Activated naive CD4-positive, alpha-beta T cell treated with anti-CD3 and anti-CD28 coated beads for 36 hours (primary cell): ENCODE measurements around the gene TMEM150A. TPM values are rescaled to one million over a fixed set of nuclear protein-coding genes. Genes with fewer than 3 reads are reported as not detected.

Source experiments
- CTCF ChIA-PET: fragments of 350-600 bp; sonication (Branson Sonifier 250); formaldehyde crosslinking; loops from one replicate; lab custom pipeline; 2021; ENCODE audit warnings: antibody characterized with exemption; lab: Charles Lee
- DNase-seq: peaks from one replicate; pipeline ENCODE4 v3.0.0-alpha.2; 2020
- H3K27ac Mint-ChIP-seq: one replicate; pipeline ENCODE4 v1.8.0; 2021; ENCODE audit warnings: mild to moderate bottlenecking, mixed read lengths
- H3K27me3 Mint-ChIP-seq: one replicate; pipeline ENCODE4 v1.8.0; 2021; ENCODE audit warnings: low read depth, mixed read lengths
- H3K36me3 Mint-ChIP-seq: one replicate; pipeline ENCODE4 v1.8.0; 2021; ENCODE audit warnings: low read depth, mixed read lengths
- H3K4me1 Mint-ChIP-seq: one replicate; pipeline ENCODE4 v1.8.0; 2021; ENCODE audit warnings: low read depth, mixed read lengths
- H3K4me3 Mint-ChIP-seq: one replicate; pipeline ENCODE4 v1.8.0; 2021; ENCODE audit warnings: mild to moderate bottlenecking, moderate library complexity, mixed read lengths
- H3K9me3 Mint-ChIP-seq: one replicate; pipeline ENCODE4 v1.8.0; 2021; ENCODE audit warnings: mixed read lengths
- intact Hi-C: fragments of 100-400 bp; cut with micrococcal nuclease; formaldehyde crosslinking; loops from one replicate; pipeline ENCODE4 v1.15.1; 2023
- total RNA-seq, 2 experiments: library from RNA; stranded (reverse); gene quantifications; one replicate each; pipeline ENCODE4 v1.2.3, GENCODE V29; 2021

The TMEM150A gene
- total RNA-seq, 2 experiments from 2014 or later: 0.55 to 0.67 TPM

DNA sequence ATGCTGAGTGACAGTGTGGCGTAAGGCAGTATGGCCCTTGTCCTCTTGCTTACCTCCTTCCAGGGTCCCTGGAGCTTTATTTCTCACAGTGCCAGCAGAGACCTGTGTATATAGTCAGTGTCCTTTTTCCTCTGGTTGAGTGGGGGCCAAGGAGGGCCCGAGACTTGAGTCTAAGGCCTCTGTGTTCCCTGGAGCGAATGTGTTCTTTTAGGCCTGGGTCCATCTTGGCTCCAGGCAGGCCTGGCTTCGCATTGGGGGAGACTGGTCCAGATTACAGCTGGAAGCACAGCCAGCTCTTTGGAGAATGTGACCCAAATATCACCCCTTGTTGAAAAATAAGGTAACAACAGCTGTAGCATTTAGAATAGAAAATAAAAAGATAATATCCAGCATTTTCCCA, 13.3 kb downstream of the TMEM150A start:
- H3K27ac Mint-ChIP-seq: no peak overlapping the region
- H3K27me3 Mint-ChIP-seq: no peaks in the 10 kb centered on the region
- H3K4me1 Mint-ChIP-seq: peaks cover 23% of the 10 kb centered on the region
- H3K36me3 Mint-ChIP-seq: no peaks in the 10 kb centered on the region
- CTCF ChIA-PET: interaction anchor here (0.6 kb wide), 1 partner anchor 640 kb away, joined by 3 read pairs; no protein-coding TSS in a partner anchor
- H3K4me3 Mint-ChIP-seq: no peak overlapping the region
- no peaks in the 10 kb centered on the region for H3K9me3 Mint-ChIP-seq
- intact Hi-C loops: no loop called here
- no peak for DNase-seq

DNA sequence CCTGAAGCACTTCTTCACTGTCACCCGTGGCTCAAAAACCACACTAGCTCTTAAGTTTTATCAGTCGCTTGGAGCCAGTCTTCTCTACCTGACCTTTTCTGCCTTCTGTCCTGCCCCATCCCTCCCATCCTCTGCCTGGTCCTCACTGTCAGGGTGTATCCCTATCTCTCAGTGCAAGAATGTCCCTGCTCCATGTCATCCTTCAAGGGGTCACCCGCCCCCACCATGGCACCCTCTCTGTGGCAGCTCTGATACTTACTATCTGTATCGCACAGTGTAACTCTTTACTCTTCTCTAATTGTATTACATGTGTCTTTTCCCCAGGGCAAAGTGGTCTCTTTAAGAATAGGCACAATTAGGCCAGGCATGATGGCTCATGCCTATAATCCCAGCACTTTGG, 13.9 kb downstream of the TMEM150A start:
- no peaks in the 10 kb centered on the region for H3K9me3 Mint-ChIP-seq
- intact Hi-C loops: no loop called here
- no peak for DNase-seq
- peaks cover 23% of the 10 kb centered on the region for H3K4me1 Mint-ChIP-seq
- H3K27me3 Mint-ChIP-seq: no peaks in the 10 kb centered on the region
- peaks cover under 1% of the 10 kb centered on the region for H3K36me3 Mint-ChIP-seq
- no peak overlapping the region for H3K4me3 Mint-ChIP-seq
- CTCF ChIA-PET: interaction anchor here (0.6 kb wide), 1 partner anchor 639 kb away, joined by 3 read pairs; no protein-coding TSS in a partner anchor
- H3K27ac Mint-ChIP-seq: no peak overlapping the region

DNA sequence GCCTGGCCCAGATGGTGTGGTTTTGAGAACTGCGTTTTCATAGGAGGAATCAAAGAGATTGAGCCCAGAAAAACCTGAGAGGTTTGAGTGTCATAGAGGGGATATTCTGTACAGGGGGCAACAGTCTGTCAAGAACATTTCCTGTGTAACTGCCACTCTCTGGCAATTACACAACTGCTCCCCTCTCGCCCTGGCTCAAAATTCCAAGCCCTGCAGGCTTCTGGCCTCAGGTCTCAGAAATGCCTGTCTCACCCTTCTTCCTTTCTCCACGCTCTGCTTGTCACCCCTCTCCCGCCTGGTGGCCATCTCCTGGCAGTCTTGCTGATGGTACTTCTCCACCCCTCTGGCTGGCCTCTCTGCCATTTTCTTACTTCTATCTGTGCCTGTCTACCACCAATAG, 14.3 kb downstream of the TMEM150A start:
- H3K9me3 Mint-ChIP-seq: no peaks in the 10 kb centered on the region
- H3K4me1 Mint-ChIP-seq: peaks cover 27% of the 10 kb centered on the region
- H3K27me3 Mint-ChIP-seq: no peaks in the 10 kb centered on the region
- intact Hi-C loops: no loop called here
- DNase-seq: no peak
- H3K27ac Mint-ChIP-seq: no peak overlapping the region
- CTCF ChIA-PET: interaction anchor here (0.6 to 1.2 kb wide), 2 partner anchors 12 to 639 kb away, joined by 3 to 4 read pairs; no protein-coding TSS in a partner anchor
- H3K36me3 Mint-ChIP-seq: peaks cover 2% of the 10 kb centered on the region
- H3K4me3 Mint-ChIP-seq: no peak overlapping the region

DNA sequence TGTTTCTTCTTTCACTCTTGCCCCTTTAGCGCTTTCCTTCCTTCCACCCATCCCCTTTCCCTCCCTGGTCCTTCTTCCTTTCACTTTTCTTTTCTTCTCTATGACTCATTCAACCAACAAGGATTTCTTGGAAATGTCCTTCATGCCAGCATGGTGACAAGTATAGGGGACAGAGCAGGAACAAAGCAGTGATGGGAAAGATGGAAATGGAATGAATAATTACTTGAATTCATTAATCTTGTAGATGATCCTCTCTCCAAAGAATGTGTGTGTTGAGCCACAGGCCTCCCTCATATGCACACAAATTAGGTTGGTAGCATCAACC, 16.8 kb downstream of the TMEM150A start:
- H3K4me3 Mint-ChIP-seq: peak overlapping the region; percentile 79
- CTCF ChIA-PET: interaction anchor here (1.3 to 1.4 kb wide), 2 partner anchors 17 to 34 kb away, joined by 3 to 4 read pairs; partner anchors contain the start of gene TMEM150A
- H3K4me1 Mint-ChIP-seq: peaks cover 37% of the 10 kb centered on the region
- DNase-seq: no peak
- H3K9me3 Mint-ChIP-seq: no peaks in the 10 kb centered on the region
- H3K27ac Mint-ChIP-seq: peak overlapping the region; percentile 83
- H3K27me3 Mint-ChIP-seq: no peaks in the 10 kb centered on the region
- intact Hi-C loops: loop anchor here (1.0 to 2.0 kb wide), 4 partner anchors 8 to 47 kb away; partner anchors contain the start of genes C2orf68, MAT2A, TMEM150A and VAMP8
- peaks cover 7% of the 10 kb centered on the region for H3K36me3 Mint-ChIP-seq

DNA sequence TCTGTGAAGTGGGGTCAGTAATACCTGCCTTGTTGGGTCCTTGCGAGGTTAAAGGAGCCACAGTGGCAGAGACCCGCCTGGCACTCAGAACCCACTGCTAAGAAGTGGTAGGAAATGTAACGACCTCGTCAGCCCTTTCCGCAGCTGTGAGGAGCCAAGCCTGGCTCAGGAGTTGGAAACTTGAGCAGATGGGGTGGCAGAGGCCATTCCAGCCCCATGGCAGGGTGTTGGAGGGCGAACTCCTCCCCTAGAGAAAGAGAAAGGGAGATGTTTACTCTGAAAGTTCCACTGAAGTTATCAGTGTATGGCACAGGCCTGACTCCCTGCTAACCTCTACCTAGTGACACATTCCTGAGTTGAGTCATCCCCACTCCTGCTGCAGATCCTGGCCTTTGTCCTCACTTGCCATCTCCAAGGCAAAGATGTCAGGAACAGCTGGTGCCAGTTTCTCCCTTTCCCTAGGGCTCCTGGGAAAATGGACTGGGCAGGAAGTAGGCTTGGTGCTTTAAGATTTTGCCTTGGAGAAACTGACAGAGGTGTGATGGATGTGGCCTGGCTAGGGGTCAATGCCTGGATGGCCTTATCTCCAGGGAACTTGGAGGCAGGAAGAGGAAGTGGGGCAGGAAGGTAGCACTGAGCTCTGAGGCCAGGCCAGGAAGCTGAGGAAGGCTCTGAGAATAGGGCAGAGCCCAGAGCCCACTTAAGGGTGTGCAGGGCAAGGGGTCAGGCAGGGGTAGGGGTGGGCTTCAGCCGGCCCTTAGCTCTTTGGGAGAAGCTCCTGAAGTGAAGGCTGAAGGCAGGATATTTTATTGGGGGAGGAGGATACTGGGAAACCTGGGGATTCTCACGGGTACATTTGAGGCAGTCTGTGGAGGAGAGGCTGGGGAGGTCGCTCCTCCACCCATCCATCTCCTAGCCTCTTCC, 17.4 kb downstream of the TMEM150A start:
- no peaks in the 10 kb centered on the region for H3K9me3 Mint-ChIP-seq
- peaks cover 7% of the 10 kb centered on the region for H3K36me3 Mint-ChIP-seq
- peaks cover 40% of the 10 kb centered on the region for H3K4me1 Mint-ChIP-seq
- peak overlapping the region; percentile 83 for H3K27ac Mint-ChIP-seq
- no peaks in the 10 kb centered on the region for H3K27me3 Mint-ChIP-seq
- H3K4me3 Mint-ChIP-seq: peak overlapping the region; percentile 79
- CTCF ChIA-PET: interaction anchor here (1.3 to 1.4 kb wide), 2 partner anchors 17 to 33 kb away, joined by 3 to 4 read pairs; partner anchors contain the start of gene TMEM150A
- peak; percentile 50 for DNase-seq
- intact Hi-C loops: loop anchor here (1.0 to 2.0 kb wide), 5 partner anchors 8 to 46 kb away; partner anchors contain the start of genes C2orf68, MAT2A, TMEM150A and VAMP8

DNA sequence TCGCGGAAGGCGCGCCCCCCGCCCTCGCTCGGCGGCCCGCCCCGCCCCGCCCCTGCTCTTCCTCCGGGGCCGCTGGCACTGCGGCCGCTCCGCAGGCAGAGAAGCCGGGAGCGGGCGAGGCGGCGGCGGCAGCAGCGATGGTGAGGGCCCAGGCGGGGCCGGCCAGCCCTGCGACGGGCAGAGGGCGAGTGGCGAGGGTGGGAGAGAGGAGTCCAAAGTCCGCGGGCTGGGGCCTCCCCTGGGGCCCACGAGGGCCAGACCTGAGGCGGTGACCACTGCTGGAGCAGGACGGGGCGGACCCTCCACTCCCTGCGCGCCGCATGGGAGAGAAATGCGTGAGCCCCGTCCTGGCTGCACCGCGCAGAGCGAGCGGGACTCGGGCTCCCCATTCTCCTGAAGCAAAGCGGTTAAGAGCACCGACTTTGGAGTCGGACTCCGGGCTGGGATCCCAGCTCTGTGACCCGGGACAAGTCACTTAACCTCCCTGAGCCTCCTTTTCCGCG, 18.1 kb downstream of the TMEM150A start, which contains the start of gene VAMP5:
Gene VAMP5 (plus strand): TSS at position 78 of the 503 bp plus-strand sequence. CDS start 60 bp downstream, at position 138.
- CTCF ChIA-PET: interaction anchor here (1.2 to 1.3 kb wide), 2 partner anchors 53 to 165 kb away, joined by 3 read pairs; no protein-coding TSS in a partner anchor
- peaks cover 7% of the 10 kb centered on the region for H3K36me3 Mint-ChIP-seq
- peaks cover 47% of the 10 kb centered on the region for H3K4me1 Mint-ChIP-seq
- H3K4me3 Mint-ChIP-seq: peak within 1 kb of the TSS; percentile 79
- intact Hi-C loops: loop anchor here (1.0 to 2.0 kb wide), 3 partner anchors 10 to 46 kb away; partner anchors contain the start of genes C2orf68 and MAT2A
- DNase-seq: no peak
- no peaks in the 10 kb centered on the region for H3K27me3 Mint-ChIP-seq
- no peaks in the 10 kb centered on the region for H3K9me3 Mint-ChIP-seq
- H3K27ac Mint-ChIP-seq: peak within 1 kb of the TSS; percentile 84

DNA sequence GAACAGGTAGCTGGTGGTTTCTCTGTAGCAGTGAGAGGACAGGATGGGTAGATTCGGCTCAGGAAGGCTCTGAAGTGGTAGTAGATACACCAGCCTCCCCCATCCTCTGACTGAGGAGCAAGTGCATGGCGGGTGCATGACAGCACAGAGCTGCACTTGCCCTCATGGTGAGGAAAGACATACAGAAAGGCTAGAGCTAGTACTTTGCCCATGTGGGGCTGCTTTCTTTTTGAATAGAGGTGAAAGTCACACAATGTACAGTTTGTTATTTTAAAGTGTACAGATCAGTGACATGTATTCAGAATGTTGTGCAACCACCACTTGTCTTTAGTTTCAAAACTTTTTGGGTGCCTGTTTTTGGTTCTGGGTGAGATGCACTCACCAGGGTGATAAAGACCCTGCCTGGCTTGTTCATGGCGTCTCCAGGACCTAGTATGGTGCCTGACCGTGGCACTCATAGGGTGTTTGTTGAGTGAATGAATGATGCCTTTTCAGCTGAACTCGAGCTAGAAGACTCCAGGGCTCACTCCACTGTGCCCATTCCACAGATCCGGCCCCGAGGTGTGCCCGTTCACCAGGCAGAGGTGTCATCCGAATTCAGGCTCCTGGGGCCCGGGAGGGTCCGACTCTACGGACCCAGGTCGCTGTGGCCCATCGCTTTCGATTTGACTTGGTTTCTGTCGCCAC, 18.7 kb downstream of the TMEM150A start:
- Mint-ChIP-seq H3K9me3 (no peaks in the 10 kb centered on the region), H3K4me1 (peaks cover 53% of the 10 kb centered on the region), H3K27me3 (no peaks in the 10 kb centered on the region), H3K4me3 (peak overlapping the region; percentile 71), H3K27ac (peak overlapping the region; percentile 84), H3K36me3 (peaks cover 9% of the 10 kb centered on the region)
- DNase-seq: peak; percentile 62
- intact Hi-C loops: loop anchor here (1.0 to 2.0 kb wide), 4 partner anchors 10 to 45 kb away; partner anchors contain the start of genes C2orf68, GGCX and MAT2A
- CTCF ChIA-PET: interaction anchor here (1.2 to 1.3 kb wide), 2 partner anchors 53 to 164 kb away, joined by 3 read pairs; no protein-coding TSS in a partner anchor

DNA sequence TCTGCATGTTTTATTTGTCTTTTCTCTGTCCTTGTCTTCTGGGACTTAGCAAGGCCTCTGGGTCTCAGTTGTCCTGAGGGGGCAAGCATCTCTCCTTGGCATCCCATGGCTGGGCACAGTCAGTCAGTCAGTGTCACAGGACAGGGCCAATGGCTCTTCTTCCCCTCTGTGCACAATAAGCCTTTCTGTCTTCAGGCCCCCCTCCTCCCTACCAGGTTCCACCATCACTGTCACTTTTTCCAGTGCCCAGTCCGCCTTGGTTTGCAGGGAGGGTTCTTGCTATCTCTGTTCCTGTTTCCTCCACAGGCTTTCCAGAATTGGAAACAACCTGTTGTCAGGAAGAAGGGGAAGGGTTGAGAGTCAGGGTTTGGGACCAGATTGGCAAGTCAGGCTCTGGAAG, 20.0 kb downstream of the TMEM150A start:
- Mint-ChIP-seq H3K4me1 (peaks cover 51% of the 10 kb centered on the region), H3K36me3 (peaks cover 10% of the 10 kb centered on the region), H3K4me3 (no peak overlapping the region), H3K27ac (no peak overlapping the region), H3K9me3 (no peaks in the 10 kb centered on the region), H3K27me3 (no peaks in the 10 kb centered on the region)
- CTCF ChIA-PET: no interaction called here
- intact Hi-C loops: no loop called here
- no peak for DNase-seq

DNA sequence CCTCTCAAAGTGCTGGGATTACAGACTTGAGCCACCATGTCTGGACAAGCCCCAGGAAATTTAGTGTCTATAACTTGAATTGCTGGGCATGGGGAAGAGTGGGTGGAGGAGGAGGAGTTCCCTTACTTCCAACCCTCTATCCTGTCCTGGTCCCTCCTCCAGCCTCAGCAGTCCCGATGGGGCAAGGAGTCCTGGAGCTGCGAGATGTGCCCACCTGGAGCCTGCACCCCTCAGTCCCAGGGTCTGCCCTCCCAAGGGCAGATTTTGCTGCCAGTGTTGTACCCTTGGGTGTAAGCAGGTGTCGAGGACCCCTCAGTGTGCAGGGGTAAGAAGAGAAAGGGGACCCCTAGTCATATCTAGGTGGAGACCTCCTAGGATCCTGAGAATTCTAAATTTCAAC, 22.3 kb downstream of the TMEM150A start:
- Mint-ChIP-seq H3K27me3 (no peaks in the 10 kb centered on the region), H3K4me1 (peaks cover 43% of the 10 kb centered on the region), H3K4me3 (no peak overlapping the region), H3K9me3 (no peaks in the 10 kb centered on the region), H3K36me3 (peaks cover 10% of the 10 kb centered on the region), H3K27ac (no peak overlapping the region)
- intact Hi-C loops: no loop called here
- no peak for DNase-seq
- CTCF ChIA-PET: interaction anchor here (1.5 kb wide), 1 partner anchor 57 kb away, joined by 6 read pairs; no protein-coding TSS in a partner anchor

DNA sequence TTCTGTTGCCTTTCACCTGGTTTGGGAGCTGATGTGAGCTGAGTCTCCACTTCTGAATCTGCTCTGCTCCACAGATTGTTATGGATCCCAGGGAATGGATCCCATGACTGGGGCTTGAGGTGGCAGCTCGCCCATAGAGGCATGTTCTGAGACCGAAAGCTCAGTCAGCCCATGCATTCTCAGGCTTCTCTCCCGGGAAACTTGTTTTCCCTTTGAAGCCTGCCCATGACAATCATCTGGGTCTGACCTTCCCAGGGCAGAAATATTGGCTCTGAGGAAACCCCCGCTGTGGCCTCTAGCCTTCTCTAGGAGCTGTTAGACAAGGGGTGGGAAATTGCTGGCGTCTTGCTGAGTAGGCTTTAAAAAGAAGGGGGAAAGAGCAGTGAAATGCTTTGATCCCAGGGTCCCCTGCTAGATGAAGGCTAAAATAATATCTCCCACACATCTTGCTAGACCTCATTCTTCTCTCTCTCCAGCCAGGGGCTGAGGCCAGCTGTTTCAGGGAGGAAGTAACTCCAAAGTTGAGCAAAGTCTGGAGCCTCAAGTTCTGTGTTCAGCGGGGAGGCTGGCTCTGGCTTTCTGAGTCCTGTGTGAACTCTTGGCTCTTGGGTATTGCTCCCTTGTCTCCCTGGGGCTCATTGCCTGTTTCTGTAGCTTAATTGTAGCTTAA, 23.1 kb downstream of the TMEM150A start:
- peaks cover 38% of the 10 kb centered on the region for H3K4me1 Mint-ChIP-seq
- H3K27me3 Mint-ChIP-seq: no peaks in the 10 kb centered on the region
- DNase-seq: no peak
- H3K36me3 Mint-ChIP-seq: peaks cover 10% of the 10 kb centered on the region
- CTCF ChIA-PET: interaction anchor here (0.6 to 1.9 kb wide), 3 partner anchors 28 to 192 kb away, joined by 5 to 8 read pairs (median 6); no protein-coding TSS in a partner anchor
- peak overlapping the region; percentile 87 for H3K27ac Mint-ChIP-seq
- H3K4me3 Mint-ChIP-seq: peak overlapping the region; percentile 90
- no peaks in the 10 kb centered on the region for H3K9me3 Mint-ChIP-seq
- intact Hi-C loops: no loop called here
